ENCODE results near the gene WDR70.

DNA sequence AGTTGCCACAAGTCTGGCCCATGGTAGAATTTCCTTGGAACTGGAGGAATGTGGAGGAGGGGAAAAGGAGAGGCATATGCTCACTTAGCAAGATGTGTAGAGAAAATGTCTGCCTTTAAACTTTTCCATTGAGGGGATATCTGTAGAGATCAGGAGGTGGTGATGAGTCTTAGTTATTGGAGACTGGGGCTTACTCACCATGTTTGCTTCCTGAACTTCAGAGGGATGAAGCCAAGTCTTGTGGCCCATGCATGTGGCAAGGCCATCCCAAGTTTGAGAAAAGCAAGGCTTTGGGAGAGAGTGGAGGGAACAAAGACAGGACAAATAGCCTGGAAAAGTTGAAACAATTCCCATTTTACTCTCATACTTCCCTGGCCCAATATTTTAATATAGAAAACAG, 336.2 kb downstream of the WDR70 start:
- TF ChIP-seq USF2 (CRISPR knock-in tag; IDR thresholded peaks at IDR 0.05), result no peak
- no peak for TF ChIP-seq CTCF (IDR thresholded peaks at IDR 0.05)
- no peak for TF ChIP-seq JUN (CRISPR knock-in tag; IDR thresholded peaks at IDR 0.05)
- TF ChIP-seq GABPB1 (CRISPR knock-in tag; IDR thresholded peaks at IDR 0.05), result no peak
- TF ChIP-seq E2F1 (CRISPR knock-in tag; IDR thresholded peaks at IDR 0.05), result no peak
- no peak for TF ChIP-seq SOX15 (CRISPR knock-in tag; IDR thresholded peaks at IDR 0.05)
- TF ChIP-seq TEAD4 (CRISPR knock-in tag; IDR thresholded peaks at IDR 0.05), result no peak
- no peak for TF ChIP-seq ESRRA (CRISPR knock-in tag; IDR thresholded peaks at IDR 0.05; ENCODE audit: borderline replicate concordance)
- TF ChIP-seq NR3C1 (CRISPR knock-in tag; conservative IDR thresholded peaks at IDR 0.05; ENCODE audit: low read depth), result no peak

Measured in WTC11 (cell line).